Omental fat pad (tissue), 4 donors: ENCODE measurements around the gene GALNTL6. TPM values are rescaled to one million over a fixed set of nuclear protein-coding genes. Genes with fewer than 3 reads are reported as not detected.

Experiments used
- ATAC-seq: fragments of 150-250 bp; one replicate; pipeline ENCODE4 v1.9.1; 2016; ENCODE audit warnings: mild to moderate bottlenecking, moderate library complexity; ENCODE audit not compliant: low FRiP score
- DNase-seq: peaks from one replicate; pipeline ENCODE4 v3.0.0-alpha.2; 2019; ENCODE audit warnings: low spot score
- CTCF ChIP-seq, 3 donors: fragments of 450-650 bp; IDR thresholded peaks; one replicate each; pipeline ENCODE4 v1.5.1; 2016 to 2017; ENCODE audit warnings: antibody characterized with exemption in 3 of 3, mild to moderate bottlenecking in 3 of 3, moderate library complexity in 2 of 3
- total RNA-seq, 4 donors: library from RNA; depleted of rRNA; stranded (reverse); fragments of >200 nt; gene quantifications; one replicate each; pipeline ENCODE4 v1.1.0, GENCODE V29; 2016

The GALNTL6 gene
- total RNA-seq, 4 donors from 2014 or later, result not detected

- no peak for DNase-seq
- TF ChIP-seq CTCF (IDR thresholded peaks at IDR 0.05), result no peak
- ATAC-seq, result no peak
Observed at GRCh38 chr4:172776203-172776861, 963.1 kb downstream of the GALNTL6 start.

GRCh38 chr4:172777729-172778431 lies 964.7 kb downstream of the GALNTL6 start:
- DNase-seq (no peak), ATAC-seq (no peak)
- TF ChIP-seq CTCF (IDR thresholded peaks at IDR 0.05), result no peak

- ATAC-seq (no peak), DNase-seq (no peak)
- TF ChIP-seq CTCF (IDR thresholded peaks at IDR 0.05), result no peak
Observed at GRCh38 chr4:172778583-172778982, 965.4 kb downstream of the GALNTL6 start.

- no peak for TF ChIP-seq CTCF (IDR thresholded peaks at IDR 0.05)
- no peak for DNase-seq
- no peak for ATAC-seq
Observed at GRCh38 chr4:172780566-172781081, 967.4 kb downstream of the GALNTL6 start.

GRCh38 chr4:172785613-172786012 lies 972.4 kb downstream of the GALNTL6 start:
- no peak for ATAC-seq
- TF ChIP-seq CTCF (IDR thresholded peaks at IDR 0.05), result no peak
- no peak for DNase-seq

- TF ChIP-seq CTCF (IDR thresholded peaks at IDR 0.05), result no peak
- no peak for ATAC-seq
- DNase-seq, result no peak
Observed at GRCh38 chr4:172786039-172786792, 973.0 kb downstream of the GALNTL6 start.
